Hepatocyte (in vitro differentiated cells): ENCODE data around the gene TAF15. TPM values are rescaled to one million over a fixed set of nuclear protein-coding genes. Genes with fewer than 3 reads are reported as not detected.

Experiments
- DNase-seq: peaks from one replicate; pipeline ENCODE4 v3.0.0-alpha.2; 2016; ENCODE audit warnings: low spot score
- H2AFZ ChIP-seq: fragments of 200-600 bp; sonication (generic); 2 replicates; pipeline ENCODE4 v1.6.0; 2016; ENCODE audit warnings: antibody characterized with exemption, mild to moderate bottlenecking
- H3K27ac ChIP-seq: fragments of 200-600 bp; sonication (generic); 2 replicates; pipeline ENCODE4 v1.5.1; 2016; ENCODE audit warnings: mild to moderate bottlenecking
- H3K27me3 ChIP-seq: fragments of 200-600 bp; sonication (generic); 2 replicates; pipeline ENCODE4 v1.6.1; 2016
- H3K36me3 ChIP-seq: fragments of 200-600 bp; sonication (generic); replicated peaks from 2 replicates; pipeline ENCODE4 v1.5.1; 2016; ENCODE audit warnings: low read depth; ENCODE audit not compliant: insufficient read depth
- H3K4me1 ChIP-seq: fragments of 200-600 bp; sonication (generic); 2 replicates; pipeline ENCODE4 v1.5.1; 2016; ENCODE audit warnings: mild to moderate bottlenecking, moderate library complexity; ENCODE audit not compliant: insufficient read depth
- H3K4me2 ChIP-seq: fragments of 200-600 bp; sonication (generic); 2 replicates; pipeline ENCODE4 v1.6.0; 2016
- H3K4me3 ChIP-seq: fragments of 200-600 bp; sonication (generic); 2 replicates; pipeline ENCODE4 v1.5.1; 2016; ENCODE audit warnings: mild to moderate bottlenecking
- H3K79me2 ChIP-seq: fragments of 200-600 bp; sonication (generic); 2 replicates; pipeline ENCODE4 v1.6.0; 2017; ENCODE audit warnings: mild to moderate bottlenecking
- H3K9me2 ChIP-seq: fragments of 200-600 bp; sonication (generic); replicated peaks from 2 replicates; pipeline ENCODE4 v1.6.0; 2017; ENCODE audit warnings: mild to moderate bottlenecking; ENCODE audit not compliant: insufficient read depth
- H3K9me3 ChIP-seq: fragments of 200-600 bp; sonication (generic); 2 replicates; pipeline ENCODE4 v1.5.1; 2016; ENCODE audit warnings: low read depth, mild to moderate bottlenecking
- H4K20me1 ChIP-seq: fragments of 200-600 bp; sonication (generic); 2 replicates; pipeline ENCODE4 v1.6.0; 2016; ENCODE audit warnings: mild to moderate bottlenecking; ENCODE audit not compliant: insufficient read depth, poor library complexity, severe bottlenecking
- EZH2 ChIP-seq: fragments of 200-600 bp; sonication (generic); IDR thresholded peaks from 2 replicates; pipeline ENCODE4 v1.6.1; 2016; ENCODE audit warnings: antibody characterized with exemption, mild to moderate bottlenecking, borderline replicate concordance
- EZH2phosphoT487 ChIP-seq: fragments of 200-600 bp; sonication (generic); IDR thresholded peaks from one replicate; pipeline ENCODE4 v1.6.1; 2018; ENCODE audit warnings: antibody characterized with exemption, mild to moderate bottlenecking, low read depth, moderate library complexity; ENCODE audit not compliant: unreplicated experiment, severe bottlenecking
- WGBS: methylation state at CpG from one replicate; pipeline ENCODE4 v1.1.6; 2016; ENCODE audit warnings: low lambda C conversion rate; ENCODE audit errors: missing lambda C conversion rate; 5-methylcytosine and 5-hydroxymethylcytosine counted together
- polyA plus RNA-seq: library from polyadenylated mRNA; unstranded; fragments of >200 nt; fragmentation: Nextera tagmentation; extraction: Ambion mirVana; gene quantifications from 2 replicates; pipeline ENCODE4 v1.2.1, GENCODE V29; 2016
- total RNA-seq: library from RNA; depleted of rRNA; stranded (reverse); fragments of >200 nt; gene quantifications from 2 replicates; pipeline ENCODE4 v1.2.3, GENCODE V29; 2014
- TF ChIP-seq, protein P1 (sequence below): fragments of 200-600 bp; sonication (generic); IDR thresholded peaks from 2 replicates; pipeline ENCODE4 v1.5.1; 2016; ENCODE audit warnings: antibody characterized with exemption, mild to moderate bottlenecking; ENCODE audit not compliant: poor library complexity

TAF15 gene
- total and polyA plus RNA-seq, 2 experiments from 2014 or later, result 15.7 to 36.1 TPM

DNA sequence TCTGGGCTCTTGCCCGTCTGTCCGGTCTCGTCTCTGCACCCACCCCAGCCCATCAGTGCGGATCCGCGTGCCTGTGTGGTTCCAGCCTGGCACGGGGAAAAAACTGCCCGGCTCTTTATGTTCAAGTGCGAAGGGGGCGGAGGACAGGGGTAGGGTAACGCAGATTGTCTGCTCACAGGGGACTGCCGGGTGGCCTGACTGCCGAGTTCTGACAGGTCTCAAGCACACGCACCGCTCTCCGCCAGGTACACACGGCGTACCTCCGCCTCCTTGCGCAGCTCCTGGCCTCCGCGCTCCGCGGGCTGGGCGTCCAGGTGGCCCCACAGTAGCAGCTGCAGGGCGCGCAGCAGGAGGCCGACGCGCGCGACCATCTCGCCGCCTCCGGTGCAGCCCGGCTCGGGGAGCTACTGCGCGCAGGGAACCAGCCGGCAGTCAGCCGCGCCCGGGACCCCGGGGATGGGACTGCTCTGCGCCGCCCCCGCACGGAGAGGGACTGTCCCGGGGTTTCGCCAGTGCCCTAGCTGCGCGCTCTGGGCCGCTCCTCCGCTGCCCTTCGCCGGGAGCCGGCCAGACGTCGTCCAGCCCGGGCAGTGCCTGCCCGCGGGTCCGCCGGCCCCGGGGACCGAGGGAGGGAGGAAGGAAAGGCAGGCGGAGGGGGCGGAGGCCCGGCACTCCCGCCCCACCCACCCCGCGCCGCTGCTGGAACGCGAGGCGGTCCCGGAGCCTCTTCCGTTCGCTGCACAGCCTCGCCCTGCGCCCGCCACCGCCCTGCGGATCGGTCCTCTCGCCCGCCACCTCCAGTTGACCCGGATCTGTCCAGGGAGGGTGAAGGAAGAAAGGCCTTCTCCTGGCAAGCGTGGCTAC is 14.0 kb upstream of the TAF15 start, which contains the start of gene MMP28:
Gene MMP28, minus strand, starts transcription at position 635 of the 864 bp plus-strand sequence. Its CDS starts 264 bp downstream, at position 371.
- H3K27me3 ChIP-seq, result peaks cover 60% of the 10 kb centered on the region
- peak; percentile 57 for DNase-seq
- no peaks in the 10 kb centered on the region for H3K36me3 ChIP-seq
- H3K4me2 ChIP-seq, result peak within 1 kb of the TSS; percentile 99
- no peaks in the 10 kb centered on the region for H4K20me1 ChIP-seq
- 3% methylated on average over 55 of the region's 89 CpGs for WGBS
- no peak within 1 kb of the TSS for H3K27ac ChIP-seq
- no peaks in the 10 kb centered on the region for H3K9me3 ChIP-seq
- no peaks in the 10 kb centered on the region for H3K9me2 ChIP-seq
- H3K4me3 ChIP-seq, result peak within 1 kb of the TSS; percentile 67
- no peaks in the 10 kb centered on the region for H3K79me2 ChIP-seq
- H2AFZ ChIP-seq, result peak within 1 kb of the TSS; percentile 60
- H3K4me1 ChIP-seq, result peaks cover 12% of the 10 kb centered on the region
- TF ChIP-seq EZH2phosphoT487 (no peak), EZH2 (no peak)
- TF ChIP-seq, protein P1, sequence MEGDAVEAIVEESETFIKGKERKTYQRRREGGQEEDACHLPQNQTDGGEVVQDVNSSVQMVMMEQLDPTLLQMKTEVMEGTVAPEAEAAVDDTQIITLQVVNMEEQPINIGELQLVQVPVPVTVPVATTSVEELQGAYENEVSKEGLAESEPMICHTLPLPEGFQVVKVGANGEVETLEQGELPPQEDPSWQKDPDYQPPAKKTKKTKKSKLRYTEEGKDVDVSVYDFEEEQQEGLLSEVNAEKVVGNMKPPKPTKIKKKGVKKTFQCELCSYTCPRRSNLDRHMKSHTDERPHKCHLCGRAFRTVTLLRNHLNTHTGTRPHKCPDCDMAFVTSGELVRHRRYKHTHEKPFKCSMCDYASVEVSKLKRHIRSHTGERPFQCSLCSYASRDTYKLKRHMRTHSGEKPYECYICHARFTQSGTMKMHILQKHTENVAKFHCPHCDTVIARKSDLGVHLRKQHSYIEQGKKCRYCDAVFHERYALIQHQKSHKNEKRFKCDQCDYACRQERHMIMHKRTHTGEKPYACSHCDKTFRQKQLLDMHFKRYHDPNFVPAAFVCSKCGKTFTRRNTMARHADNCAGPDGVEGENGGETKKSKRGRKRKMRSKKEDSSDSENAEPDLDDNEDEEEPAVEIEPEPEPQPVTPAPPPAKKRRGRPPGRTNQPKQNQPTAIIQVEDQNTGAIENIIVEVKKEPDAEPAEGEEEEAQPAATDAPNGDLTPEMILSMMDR, result no peak

GRCh38 chr17:35795871-35796265 is 13.4 kb upstream of the TAF15 start:
- WGBS, result 53% methylated on average over 8 of the region's 8 CpGs
- Histone ChIP-seq H3K4me2 (peak overlapping the region; percentile 99), H3K27ac (no peak overlapping the region), H3K27me3 (peaks cover 60% of the 10 kb centered on the region), H2AFZ (peak overlapping the region; percentile 60), H3K4me1 (peaks cover 13% of the 10 kb centered on the region), H3K9me3 (no peaks in the 10 kb centered on the region), H3K36me3 (no peaks in the 10 kb centered on the region), H4K20me1 (no peaks in the 10 kb centered on the region), H3K4me3 (peak overlapping the region; percentile 67), H3K79me2 (no peaks in the 10 kb centered on the region), H3K9me2 (no peaks in the 10 kb centered on the region)
- no peak for DNase-seq
- TF ChIP-seq, protein P1, result no peak
- TF ChIP-seq EZH2phosphoT487 (no peak), EZH2 (no peak)

DNA sequence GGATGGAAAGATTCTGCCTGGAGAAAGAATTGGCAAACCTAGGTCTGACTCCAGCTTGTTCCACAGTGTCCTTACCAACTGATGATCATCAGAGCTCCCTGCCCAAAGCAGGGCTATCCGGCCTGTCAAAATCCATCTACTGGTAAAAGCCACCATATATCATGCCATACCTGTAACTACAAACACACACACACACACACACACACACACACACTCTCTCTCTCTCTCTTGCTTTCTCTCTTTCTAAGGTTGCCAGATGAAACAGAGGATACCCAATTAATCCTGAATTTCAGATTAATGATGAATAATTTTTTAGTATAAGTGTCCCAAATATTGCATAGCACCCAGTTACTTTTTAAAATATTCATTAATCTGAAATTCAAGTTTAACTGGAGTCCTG is 12.3 kb upstream of the TAF15 start:
- H3K79me2 ChIP-seq, result no peaks in the 10 kb centered on the region
- H3K9me2 ChIP-seq, result no peaks in the 10 kb centered on the region
- no peak overlapping the region for H3K27ac ChIP-seq
- no peaks in the 10 kb centered on the region for H3K36me3 ChIP-seq
- no peaks in the 10 kb centered on the region for H4K20me1 ChIP-seq
- H3K27me3 ChIP-seq, result peaks cover 60% of the 10 kb centered on the region
- TF ChIP-seq EZH2phosphoT487, result no peak
- TF ChIP-seq, protein P1, result no peak
- no peak for TF ChIP-seq EZH2
- no peak for DNase-seq
- no peak overlapping the region for H3K4me3 ChIP-seq
- peaks cover 16% of the 10 kb centered on the region for H3K4me1 ChIP-seq
- H2AFZ ChIP-seq, result no peak overlapping the region
- H3K9me3 ChIP-seq, result no peaks in the 10 kb centered on the region
- WGBS, result 77% methylated on average over 1 of the region's 1 CpG
- no peak overlapping the region for H3K4me2 ChIP-seq
